CD4-positive, CD25-positive, alpha-beta regulatory T cell (primary cell): Measurements from ENCODE around the gene KDM5A. TPM values are rescaled to one million over a fixed set of nuclear protein-coding genes. Genes with fewer than 3 reads are reported as not detected.
"Not testable (repeated sequence)": the region's sequence is repeated elsewhere in the genome, so short reads cannot be mapped to it uniquely, and the experiment has no call there.

Source experiments
- ATAC-seq, 2 donors: fragments of 150-1000 bp; cut with Tn5 transposase; one replicate each; pipeline ENCODE4 v1.10.0; 2021; ENCODE audit warnings: low read depth in 2 of 2, moderate number of reproducible peaks in 2 of 2, moderate library complexity in 1 of 2
- DNase-seq, 3 donors: peaks; one replicate each; pipeline versions ENCODE4 v3.0.0 to v3.0.0-alpha.2; 2012 to 2022; ENCODE audit warnings: mixed read lengths in 1 of 3
- H3K27ac ChIP-seq: one replicate; pipeline ENCODE4 v1.7.0; 2013; ENCODE audit warnings: mild to moderate bottlenecking, low read length; ENCODE audit not compliant: insufficient read depth, poor library complexity, severe bottlenecking
- H3K27me3 ChIP-seq: one replicate; pipeline ENCODE4 v1.7.0; 2013; ENCODE audit warnings: low read length; ENCODE audit not compliant: control insufficient read depth, insufficient read depth
- H3K36me3 ChIP-seq: one replicate; pipeline ENCODE4 v1.7.0; 2013; ENCODE audit warnings: mild to moderate bottlenecking, low read length, moderate library complexity; ENCODE audit not compliant: control insufficient read depth, insufficient read depth
- H3K4me1 ChIP-seq: 2 replicates; pipeline ENCODE4 v1.7.0; 2013; ENCODE audit warnings: mild to moderate bottlenecking, low read length; ENCODE audit not compliant: insufficient read depth, control insufficient read depth, poor library complexity, severe bottlenecking
- H3K4me3 ChIP-seq: one replicate; pipeline ENCODE4 v1.7.0; 2013; ENCODE audit warnings: low read depth, mild to moderate bottlenecking, low read length, moderate library complexity
- H3K9me3 ChIP-seq, 2 experiments: 1 replicate in 1 of 2; 2 replicates in 1 of 2; pipeline ENCODE4 v1.7.0; 2013; ENCODE audit warnings: low read length in 2 of 2, mild to moderate bottlenecking in 1 of 2, moderate library complexity in 1 of 2; ENCODE audit not compliant: control insufficient read depth in 2 of 2
- H3K27ac Mint-ChIP-seq, 3 donors: one replicate each; pipeline ENCODE4 v1.8.0; 2020 to 2022; ENCODE audit warnings: mild to moderate bottlenecking in 3 of 3, mixed read lengths in 3 of 3, moderate library complexity in 2 of 3
- H3K27me3 Mint-ChIP-seq: one replicate; pipeline ENCODE4 v1.8.0; 2022; ENCODE audit warnings: mild to moderate bottlenecking, mixed read lengths
- H3K36me3 Mint-ChIP-seq: one replicate; pipeline ENCODE4 v1.8.0; 2020; ENCODE audit warnings: mixed read lengths
- H3K4me1 Mint-ChIP-seq, 4 donors: one replicate each; pipeline ENCODE4 v1.8.0; 2020 to 2022; ENCODE audit warnings: mixed read lengths in 4 of 4, mild to moderate bottlenecking in 1 of 4
- H3K4me3 Mint-ChIP-seq, 4 donors: one replicate each; pipeline ENCODE4 v1.8.0; 2020 to 2022; ENCODE audit warnings: mild to moderate bottlenecking in 4 of 4, mixed read lengths in 4 of 4, moderate library complexity in 3 of 4
- H3K9me3 Mint-ChIP-seq, 7 donors: one replicate each; pipeline ENCODE4 v1.8.0; 2020 to 2022; ENCODE audit warnings: mixed read lengths in 7 of 7, mild to moderate bottlenecking in 3 of 7, moderate library complexity in 2 of 7
- polyA plus RNA-seq, 4 donors: library from polyadenylated mRNA; unstranded; fragments of 300-500 nt; fragmentation: Illumina TruSeq; gene quantifications; one replicate each; pipeline ENCODE4 v1.2.3, GENCODE V29; 2021
- total RNA-seq: library from RNA; stranded (reverse); gene quantifications from one replicate; pipeline ENCODE4 v1.2.3, GENCODE V29; 2022

KDM5A gene
- total and polyA plus RNA-seq, 5 donors from 2014 or later, result 44.4 to 142 (median 51.7) TPM

DNA sequence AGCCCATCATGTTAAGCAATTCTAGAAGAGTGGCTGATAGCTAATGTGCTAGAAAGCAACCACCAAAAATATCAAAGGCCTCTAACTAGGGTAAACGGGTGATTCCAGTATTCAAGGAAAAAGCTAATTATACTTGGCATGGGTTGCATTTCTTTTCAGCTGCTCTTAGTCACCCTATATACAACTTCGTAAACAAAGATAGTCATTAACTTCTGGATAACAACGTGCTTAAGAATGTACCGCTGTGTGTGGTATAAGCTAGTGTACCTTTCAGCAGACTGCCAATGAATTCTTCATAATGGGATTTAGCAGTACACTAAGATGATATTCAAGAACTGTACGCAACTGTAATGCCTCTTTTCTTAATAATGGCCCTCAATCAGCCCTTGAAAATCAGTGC is 84.3 kb downstream of the KDM5A start:
- Mint-ChIP-seq H3K4me1 (peaks cover 32 to 58% (median 53%) of the 10 kb centered on the region in 4 donors), H3K27ac (peak overlapping the region in 1 of 3 donors; percentile 15)

DNA sequence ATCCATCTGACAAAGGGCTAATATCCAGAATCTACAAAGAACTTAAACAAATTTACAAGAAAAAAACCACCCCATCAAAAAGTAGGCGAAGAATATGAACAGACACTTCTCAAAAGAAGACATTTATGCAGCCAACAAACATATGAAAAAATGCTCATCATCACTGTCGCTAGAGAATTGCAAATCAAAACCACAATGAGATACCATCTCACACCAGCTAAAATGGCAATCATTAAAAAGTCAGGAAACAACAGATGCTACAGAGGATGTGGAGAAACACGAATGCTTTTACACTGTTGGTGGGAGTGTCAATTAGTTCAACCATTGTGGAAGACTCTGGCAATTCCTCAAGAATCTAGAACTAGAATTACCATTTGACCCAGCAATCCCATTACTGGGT is 86.4 kb downstream of the KDM5A start:
- Histone ChIP-seq H3K27ac (peak overlapping the region; percentile 14), H3K4me3 (peak overlapping the region; percentile 3), H3K36me3 (peaks cover 63% of the 10 kb centered on the region)
- peak in 2 of 3 donors; percentile 20 to 28 for DNase-seq
- Mint-ChIP-seq H3K9me3 (peaks cover 0 to 12% (median 3%) of the 10 kb centered on the region in 7 donors), H3K4me1 (peaks cover 32 to 67% (median 61%) of the 10 kb centered on the region in 4 donors), H3K36me3 (peaks cover 89% of the 10 kb centered on the region), H3K27ac (peak overlapping the region; percentile 55 to 65 (median 58)), H3K4me3 (peak overlapping the region; percentile 43 to 69 (median 51))
- not testable (repeated sequence) for H3K4me1 ChIP-seq, ATAC-seq, H3K27me3 Mint-ChIP-seq, H3K27me3 ChIP-seq, H3K9me3 ChIP-seq

More for the DNA sequence above, 84.3 kb downstream of the KDM5A start:
- H3K36me3 ChIP-seq, result peaks cover 67% of the 10 kb centered on the region
- ATAC-seq (no peak), DNase-seq (no peak)
- no peaks in the 10 kb centered on the region for H3K27me3 ChIP-seq
- H3K4me1 ChIP-seq, result peaks cover 5% of the 10 kb centered on the region
- H3K27me3 Mint-ChIP-seq, result no peaks in the 10 kb centered on the region
- no peak overlapping the region for H3K27ac ChIP-seq
- no peak overlapping the region for H3K4me3 Mint-ChIP-seq
- H3K9me3 Mint-ChIP-seq, result peaks cover 0 to 10% (median 1%) of the 10 kb centered on the region in 7 donors
- H3K36me3 Mint-ChIP-seq, result peaks cover 89% of the 10 kb centered on the region
- no peaks in the 10 kb centered on the region for H3K9me3 ChIP-seq
- H3K4me3 ChIP-seq, result no peak overlapping the region

- not testable (repeated sequence) for DNase-seq, H3K27me3 ChIP-seq, H3K4me1 ChIP-seq, H3K27me3 Mint-ChIP-seq, ATAC-seq, H3K4me3 ChIP-seq, H3K27ac ChIP-seq, H3K9me3 ChIP-seq
- Mint-ChIP-seq H3K36me3 (peaks cover 80% of the 10 kb centered on the region), H3K9me3 (peaks cover 0 to 12% (median 3%) of the 10 kb centered on the region in 7 donors), H3K27ac (peak overlapping the region in 2 of 3 donors; percentile 6 to 22), H3K4me3 (peak overlapping the region in 1 of 4 donors; percentile 66), H3K4me1 (peaks cover 28 to 59% (median 55%) of the 10 kb centered on the region in 4 donors)
- H3K36me3 ChIP-seq, result peaks cover 63% of the 10 kb centered on the region
Measured at GRCh38 chr12:300166-300565, 89.0 kb downstream of the KDM5A start.

- H3K4me1 Mint-ChIP-seq, result peaks cover 30 to 60% (median 54%) of the 10 kb centered on the region in 4 donors
Measured at GRCh38 chr12:299511-299910, 89.6 kb downstream of the KDM5A start.

DNA sequence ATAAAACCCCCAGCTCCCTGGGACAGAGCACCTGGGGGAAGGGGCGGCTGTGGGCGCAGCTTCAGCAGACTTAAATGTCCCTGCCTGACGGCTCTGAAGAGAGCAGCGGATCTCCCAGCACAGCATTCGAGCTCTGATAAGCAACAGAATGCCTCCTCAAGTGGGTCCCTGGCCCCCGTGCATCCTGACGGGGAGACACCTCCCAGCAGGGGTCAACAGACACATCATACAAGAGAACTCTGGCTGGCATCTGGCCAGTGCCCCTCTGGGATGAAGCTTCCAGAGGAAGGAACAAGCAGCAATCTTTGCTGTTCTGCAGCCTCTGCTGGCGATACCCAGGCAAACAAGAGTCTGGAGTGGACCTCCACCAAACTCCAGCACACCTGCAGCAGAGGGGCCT is 91.1 kb downstream of the KDM5A start:
- not testable (repeated sequence) for H3K27me3 Mint-ChIP-seq, H3K27ac Mint-ChIP-seq, H3K4me1 ChIP-seq, H3K27ac ChIP-seq, H3K27me3 ChIP-seq, DNase-seq, H3K4me3 ChIP-seq, ATAC-seq, H3K9me3 ChIP-seq
- peaks cover 28 to 45% (median 42%) of the 10 kb centered on the region in 4 donors for H3K4me1 Mint-ChIP-seq
- H3K36me3 Mint-ChIP-seq, result peaks cover 80% of the 10 kb centered on the region
- peak overlapping the region in 1 of 4 donors; percentile 58 for H3K4me3 Mint-ChIP-seq
- peaks cover 0 to 12% (median 3%) of the 10 kb centered on the region in 7 donors for H3K9me3 Mint-ChIP-seq
- H3K36me3 ChIP-seq, result peaks cover 65% of the 10 kb centered on the region

More at GRCh38 chr12:299511-299910, 89.6 kb downstream of the KDM5A start:
- Mint-ChIP-seq H3K9me3 (peaks cover 0 to 12% (median 3%) of the 10 kb centered on the region in 7 donors), H3K27ac (peak overlapping the region in 1 of 3 donors; percentile 27), H3K36me3 (peaks cover 84% of the 10 kb centered on the region)
- not testable (repeated sequence) for DNase-seq, H3K27me3 ChIP-seq, H3K27me3 Mint-ChIP-seq, ATAC-seq, H3K4me1 ChIP-seq, H3K27ac ChIP-seq, H3K9me3 ChIP-seq, H3K4me3 ChIP-seq, H3K4me3 Mint-ChIP-seq
- H3K36me3 ChIP-seq, result peaks cover 63% of the 10 kb centered on the region

- ATAC-seq, result no peak
- H3K36me3 Mint-ChIP-seq, result peaks cover 70% of the 10 kb centered on the region
- peak overlapping the region in 1 of 4 donors; percentile 51 for H3K4me3 Mint-ChIP-seq
- DNase-seq, result no peak
- no peaks in the 10 kb centered on the region for H3K4me1 ChIP-seq
- peaks cover 90% of the 10 kb centered on the region for H3K36me3 ChIP-seq
- H3K9me3 ChIP-seq, result no peaks in the 10 kb centered on the region
- no peaks in the 10 kb centered on the region for H3K27me3 Mint-ChIP-seq
- no peaks in the 10 kb centered on the region for H3K27me3 ChIP-seq
- H3K9me3 Mint-ChIP-seq, result peaks cover 0 to 4% (median 2%) of the 10 kb centered on the region in 7 donors
- no peak overlapping the region for H3K27ac ChIP-seq
- no peak overlapping the region for H3K27ac Mint-ChIP-seq
- H3K4me3 ChIP-seq, result no peak overlapping the region
- H3K4me1 Mint-ChIP-seq, result peaks cover 20 to 29% (median 24%) of the 10 kb centered on the region in 4 donors
Measured at GRCh38 chr12:295132-295531, 94.0 kb downstream of the KDM5A start.

GRCh38 chr12:293199-293598 is 95.9 kb downstream of the KDM5A start:
- Mint-ChIP-seq H3K36me3 (peaks cover 53% of the 10 kb centered on the region), H3K27me3 (no peaks in the 10 kb centered on the region), H3K4me3 (no peak overlapping the region), H3K4me1 (peaks cover 15 to 25% (median 21%) of the 10 kb centered on the region in 4 donors), H3K27ac (no peak overlapping the region), H3K9me3 (no peaks in the 10 kb centered on the region)
- Histone ChIP-seq H3K9me3 (no peaks in the 10 kb centered on the region), H3K4me3 (no peak overlapping the region), H3K36me3 (peaks cover 89% of the 10 kb centered on the region), H3K27ac (no peak overlapping the region), H3K4me1 (no peaks in the 10 kb centered on the region), H3K27me3 (no peaks in the 10 kb centered on the region)
- ATAC-seq (no peak), DNase-seq (no peak)

DNA sequence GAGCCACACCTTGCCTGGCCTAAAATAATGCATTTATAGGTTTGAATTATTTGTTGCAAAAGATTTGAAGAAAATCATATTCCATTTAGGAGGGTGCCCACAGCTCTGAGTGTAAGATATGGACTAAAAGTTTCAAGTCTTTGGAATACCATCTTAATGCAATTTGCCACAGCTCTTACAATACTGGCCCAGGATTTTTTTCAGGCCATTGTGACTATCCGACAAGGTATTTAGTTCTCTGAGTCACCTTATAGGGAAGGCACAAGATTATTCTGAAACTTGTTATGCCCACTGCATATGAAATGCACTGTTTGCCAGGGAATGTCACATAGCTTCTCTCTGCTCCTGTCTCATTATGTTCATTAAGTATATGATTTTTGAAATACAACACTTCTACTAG is 96.9 kb downstream of the KDM5A start:
- H3K4me3 Mint-ChIP-seq, result no peak overlapping the region
- no peaks in the 10 kb centered on the region for H3K27me3 Mint-ChIP-seq
- H3K27ac ChIP-seq, result no peak overlapping the region
- H3K36me3 ChIP-seq, result peaks cover 89% of the 10 kb centered on the region
- H3K27ac Mint-ChIP-seq, result no peak overlapping the region
- H3K4me3 ChIP-seq, result no peak overlapping the region
- DNase-seq, result no peak
- ATAC-seq, result no peak
- H3K27me3 ChIP-seq, result no peaks in the 10 kb centered on the region
- H3K4me1 ChIP-seq, result no peaks in the 10 kb centered on the region
- peaks cover 55% of the 10 kb centered on the region for H3K36me3 Mint-ChIP-seq
- peaks cover 22 to 32% (median 26%) of the 10 kb centered on the region in 4 donors for H3K4me1 Mint-ChIP-seq
- no peaks in the 10 kb centered on the region for H3K9me3 ChIP-seq
- H3K9me3 Mint-ChIP-seq, result no peaks in the 10 kb centered on the region
